ENCODE data around the gene GPR84. TPM values are rescaled to one million over a fixed set of nuclear protein-coding genes. Genes with fewer than 3 reads are reported as not detected.

GPR84 gene
- total RNA-seq, 1 donor from 2014 or later: not detected

DNA sequence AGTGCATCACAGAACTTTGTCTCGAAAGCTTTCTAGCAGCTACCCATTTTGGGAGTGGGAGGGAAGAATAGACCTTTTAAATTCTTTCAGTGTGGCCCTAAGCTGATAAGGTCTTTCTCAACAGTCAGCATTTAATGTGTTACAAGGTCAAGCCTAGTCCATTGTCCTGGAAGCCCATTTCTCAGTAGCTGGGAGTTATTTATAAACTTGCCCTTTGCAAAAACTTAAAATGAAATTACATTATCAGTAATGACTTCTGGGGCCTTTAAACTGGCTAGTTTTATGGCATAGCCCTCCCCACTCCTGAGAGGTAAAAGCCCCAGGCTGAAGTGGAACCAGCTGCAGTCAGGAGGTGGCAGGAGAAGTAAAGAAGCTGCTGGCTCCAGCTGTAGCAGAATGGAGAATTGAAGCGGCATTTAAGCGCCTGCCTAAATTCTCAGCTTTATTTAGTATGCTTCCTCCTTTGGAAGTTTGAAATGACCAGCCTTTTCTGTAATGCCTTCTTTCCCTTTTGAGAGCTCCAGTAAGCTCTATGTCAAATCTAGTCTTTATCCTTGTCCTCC, 26.9 kb downstream of the GPR84 start:
- TF ChIP-seq, protein P1, sequence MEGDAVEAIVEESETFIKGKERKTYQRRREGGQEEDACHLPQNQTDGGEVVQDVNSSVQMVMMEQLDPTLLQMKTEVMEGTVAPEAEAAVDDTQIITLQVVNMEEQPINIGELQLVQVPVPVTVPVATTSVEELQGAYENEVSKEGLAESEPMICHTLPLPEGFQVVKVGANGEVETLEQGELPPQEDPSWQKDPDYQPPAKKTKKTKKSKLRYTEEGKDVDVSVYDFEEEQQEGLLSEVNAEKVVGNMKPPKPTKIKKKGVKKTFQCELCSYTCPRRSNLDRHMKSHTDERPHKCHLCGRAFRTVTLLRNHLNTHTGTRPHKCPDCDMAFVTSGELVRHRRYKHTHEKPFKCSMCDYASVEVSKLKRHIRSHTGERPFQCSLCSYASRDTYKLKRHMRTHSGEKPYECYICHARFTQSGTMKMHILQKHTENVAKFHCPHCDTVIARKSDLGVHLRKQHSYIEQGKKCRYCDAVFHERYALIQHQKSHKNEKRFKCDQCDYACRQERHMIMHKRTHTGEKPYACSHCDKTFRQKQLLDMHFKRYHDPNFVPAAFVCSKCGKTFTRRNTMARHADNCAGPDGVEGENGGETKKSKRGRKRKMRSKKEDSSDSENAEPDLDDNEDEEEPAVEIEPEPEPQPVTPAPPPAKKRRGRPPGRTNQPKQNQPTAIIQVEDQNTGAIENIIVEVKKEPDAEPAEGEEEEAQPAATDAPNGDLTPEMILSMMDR (conservative IDR thresholded peaks at IDR 0.05): peak; percentile 14
- Mint-ChIP-seq H3K4me3 (peak overlapping the region; percentile 24), H3K9me3 (no peaks in the 10 kb centered on the region), H3K27ac (peak overlapping the region; percentile 70), H3K27me3 (no peaks in the 10 kb centered on the region), H3K36me3 (peaks cover 21% of the 10 kb centered on the region), H3K4me1 (ENCODE audit: unreplicated experiment) (peaks cover 54% of the 10 kb centered on the region)
- DNase-seq (ENCODE audit: extremely low spot score, unreplicated experiment): no peak

DNA sequence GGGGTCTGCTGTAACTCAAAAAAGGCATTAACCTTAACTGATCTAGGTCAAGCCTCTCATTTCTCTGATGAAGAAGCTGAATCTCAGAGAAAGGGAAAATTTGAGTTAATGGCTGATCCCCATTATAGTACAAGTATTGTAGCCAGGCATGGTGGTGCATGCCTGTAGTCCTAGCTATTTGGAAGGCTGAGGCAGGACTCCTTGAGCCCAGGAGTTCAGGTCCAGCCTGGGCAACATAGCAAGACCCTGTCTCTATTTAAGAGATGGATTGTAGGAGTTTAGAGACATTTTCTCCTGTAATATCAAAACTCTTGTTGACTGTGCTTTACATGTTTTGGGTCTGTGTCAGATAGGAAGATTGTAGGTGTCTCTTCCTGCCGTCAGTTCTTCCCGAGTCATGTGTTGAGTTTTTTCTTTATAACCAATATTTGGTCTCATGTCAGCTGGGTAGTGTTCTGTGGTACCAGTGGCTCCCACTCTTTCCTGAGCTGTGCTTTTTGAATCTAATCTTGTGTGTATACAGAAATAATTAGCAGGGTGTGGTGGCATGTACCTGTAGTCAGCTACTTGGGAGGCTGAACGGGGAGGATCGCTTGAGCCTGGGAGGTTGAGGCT, 30.8 kb downstream of the GPR84 start:
- Mint-ChIP-seq H3K9me3 (no peaks in the 10 kb centered on the region), H3K27me3 (no peaks in the 10 kb centered on the region), H3K4me3 (no peak overlapping the region), H3K4me1 (ENCODE audit: unreplicated experiment) (peaks cover 51% of the 10 kb centered on the region), H3K36me3 (peaks cover 16% of the 10 kb centered on the region), H3K27ac (no peak overlapping the region)
- TF ChIP-seq, protein P1 (conservative IDR thresholded peaks at IDR 0.05): no peak
- no peak for DNase-seq (ENCODE audit: extremely low spot score, unreplicated experiment)

DNA sequence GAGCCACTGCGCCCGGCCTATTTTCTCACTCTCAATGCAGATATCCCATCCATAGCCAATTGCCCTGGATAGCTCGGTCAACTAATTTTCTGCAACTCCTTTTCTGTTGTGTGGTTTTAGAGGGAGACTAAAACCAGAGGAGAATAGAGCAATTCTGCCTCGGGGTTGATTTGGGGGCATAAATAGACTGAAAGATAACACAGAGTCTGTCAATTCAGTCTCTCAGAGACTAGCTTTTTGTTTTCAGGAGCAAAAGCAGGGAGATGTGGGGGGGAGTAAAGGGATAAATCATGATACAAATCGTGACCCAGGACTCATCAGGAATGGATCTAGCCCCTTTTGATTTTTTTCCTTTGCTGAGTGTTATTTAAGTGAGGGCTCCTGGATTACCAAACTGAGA, 32.8 kb downstream of the GPR84 start:
- Mint-ChIP-seq H3K36me3 (peaks cover 16% of the 10 kb centered on the region), H3K27ac (no peak overlapping the region), H3K4me1 (ENCODE audit: unreplicated experiment) (peaks cover 45% of the 10 kb centered on the region), H3K4me3 (no peak overlapping the region), H3K9me3 (no peaks in the 10 kb centered on the region), H3K27me3 (no peaks in the 10 kb centered on the region)
- TF ChIP-seq, protein P1 (conservative IDR thresholded peaks at IDR 0.05): no peak
- no peak for DNase-seq (ENCODE audit: extremely low spot score, unreplicated experiment)

DNA sequence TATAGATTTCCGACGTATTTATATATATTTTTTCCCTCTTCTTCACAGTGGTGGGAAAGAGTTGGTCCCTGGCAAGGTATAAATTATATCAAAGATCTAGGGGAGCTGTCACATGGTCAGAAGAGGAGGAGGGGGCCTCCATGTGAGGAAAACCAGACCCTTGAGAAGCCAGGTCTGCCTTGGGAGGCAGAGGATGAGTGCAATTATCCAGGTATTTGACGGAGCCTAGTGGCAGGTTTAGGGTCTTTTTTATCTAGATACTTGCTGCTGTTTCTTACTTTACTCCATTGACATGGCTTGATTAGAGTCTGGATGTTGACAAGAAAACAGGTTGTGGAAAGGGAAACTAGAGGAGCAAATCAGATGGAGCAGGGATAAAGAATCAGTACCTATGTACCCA, 33.8 kb downstream of the GPR84 start:
- peak overlapping the region; percentile 41 for H3K4me3 Mint-ChIP-seq
- DNase-seq (ENCODE audit: extremely low spot score, unreplicated experiment): no peak
- TF ChIP-seq, protein P1 (conservative IDR thresholded peaks at IDR 0.05): no peak
- H3K9me3 Mint-ChIP-seq: no peaks in the 10 kb centered on the region
- H3K4me1 Mint-ChIP-seq (ENCODE audit: unreplicated experiment): peaks cover 46% of the 10 kb centered on the region
- peak overlapping the region; percentile 60 for H3K27ac Mint-ChIP-seq
- no peaks in the 10 kb centered on the region for H3K27me3 Mint-ChIP-seq
- H3K36me3 Mint-ChIP-seq: peaks cover 11% of the 10 kb centered on the region

DNA sequence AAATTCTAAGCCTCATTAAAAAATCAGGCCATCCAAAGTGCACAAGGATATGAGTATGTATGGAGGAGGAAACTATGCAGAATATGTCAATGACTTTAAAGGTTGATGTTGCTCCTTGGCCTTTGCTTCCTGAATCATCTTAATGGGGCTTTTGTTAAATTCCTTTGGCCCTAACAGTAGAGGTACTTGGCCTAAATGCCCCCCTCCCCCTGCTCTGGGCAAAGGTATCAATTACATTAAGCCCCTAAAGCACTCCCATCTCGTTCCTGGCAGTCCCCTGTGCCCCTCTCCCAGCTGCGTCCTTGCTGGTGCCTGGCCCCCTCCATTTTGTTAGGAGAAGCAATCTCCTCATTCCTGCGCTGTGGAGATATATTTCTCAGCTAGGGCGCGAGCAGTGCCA, 34.5 kb downstream of the GPR84 start:
- no peak for DNase-seq (ENCODE audit: extremely low spot score, unreplicated experiment)
- TF ChIP-seq, protein P1 (conservative IDR thresholded peaks at IDR 0.05): no peak
- H3K4me3 Mint-ChIP-seq: peak overlapping the region; percentile 41
- H3K27me3 Mint-ChIP-seq: no peaks in the 10 kb centered on the region
- no peaks in the 10 kb centered on the region for H3K9me3 Mint-ChIP-seq
- H3K4me1 Mint-ChIP-seq (ENCODE audit: unreplicated experiment): peaks cover 52% of the 10 kb centered on the region
- H3K36me3 Mint-ChIP-seq: peaks cover 16% of the 10 kb centered on the region
- peak overlapping the region; percentile 62 for H3K27ac Mint-ChIP-seq
